GM19324 (cell line): Measurements from ENCODE around the gene ALDH18A1.

Experiments used
- ATAC-seq: cut with Tn5 transposase; IDR thresholded peaks from one replicate; pipeline ENCODE4 v1.9.1; 2021; ENCODE audit warnings: mild to moderate bottlenecking, moderate library complexity; ENCODE audit not compliant: unreplicated experiment, low FRiP score

The ALDH18A1 gene

DNA sequence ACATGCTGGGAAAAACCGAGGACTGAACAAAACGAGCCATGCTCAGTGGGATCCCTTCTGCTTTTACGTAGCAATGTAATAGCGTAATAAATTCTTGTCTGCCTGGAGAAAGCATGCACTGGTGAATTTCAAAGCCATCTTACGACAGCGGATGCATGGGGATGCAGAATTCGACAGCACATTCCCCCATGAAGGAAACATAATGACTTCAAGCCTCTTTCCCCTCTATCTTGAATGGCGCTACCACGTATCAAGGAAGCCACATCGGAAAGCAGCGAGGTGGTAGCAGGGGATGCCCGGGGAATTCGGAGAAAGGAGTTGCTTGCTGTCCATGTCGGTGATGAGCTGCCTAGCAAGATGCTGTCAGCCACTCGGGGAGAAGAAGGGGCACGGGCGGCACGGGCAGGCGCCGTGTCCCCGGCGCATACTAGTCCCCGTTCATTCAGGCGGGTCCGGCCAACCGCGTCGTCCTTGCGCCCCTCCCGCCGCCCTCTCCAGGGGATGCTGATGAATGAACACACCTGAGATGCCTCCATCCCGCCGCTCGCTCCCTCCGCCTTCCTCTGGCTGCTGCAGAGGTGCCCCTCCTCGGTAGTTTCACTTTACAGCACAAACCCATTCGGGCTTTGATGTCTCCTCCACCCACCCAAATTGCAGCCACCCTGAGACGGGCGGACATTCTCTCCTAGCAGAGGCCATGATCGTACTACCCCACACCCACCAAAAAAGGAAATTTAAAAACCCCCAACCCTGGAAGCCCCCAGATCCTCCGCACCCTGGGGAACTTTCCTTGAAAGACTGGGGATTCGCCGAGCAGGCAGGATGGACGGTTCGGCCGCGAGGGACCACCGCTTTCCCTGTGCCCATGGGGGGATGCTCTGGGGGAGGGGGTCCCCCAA, 96.0 kb downstream of the ALDH18A1 start:
- ATAC-seq, result peak; percentile 10

GRCh38 chr10:95559896-95560277, 96.6 kb downstream of the ALDH18A1 start:
- no peak for ATAC-seq

GRCh38 chr10:95559471-95559870, 97.0 kb downstream of the ALDH18A1 start:
- no peak for ATAC-seq

GRCh38 chr10:95558593-95559320, 97.8 kb downstream of the ALDH18A1 start:
- no peak for ATAC-seq

DNA sequence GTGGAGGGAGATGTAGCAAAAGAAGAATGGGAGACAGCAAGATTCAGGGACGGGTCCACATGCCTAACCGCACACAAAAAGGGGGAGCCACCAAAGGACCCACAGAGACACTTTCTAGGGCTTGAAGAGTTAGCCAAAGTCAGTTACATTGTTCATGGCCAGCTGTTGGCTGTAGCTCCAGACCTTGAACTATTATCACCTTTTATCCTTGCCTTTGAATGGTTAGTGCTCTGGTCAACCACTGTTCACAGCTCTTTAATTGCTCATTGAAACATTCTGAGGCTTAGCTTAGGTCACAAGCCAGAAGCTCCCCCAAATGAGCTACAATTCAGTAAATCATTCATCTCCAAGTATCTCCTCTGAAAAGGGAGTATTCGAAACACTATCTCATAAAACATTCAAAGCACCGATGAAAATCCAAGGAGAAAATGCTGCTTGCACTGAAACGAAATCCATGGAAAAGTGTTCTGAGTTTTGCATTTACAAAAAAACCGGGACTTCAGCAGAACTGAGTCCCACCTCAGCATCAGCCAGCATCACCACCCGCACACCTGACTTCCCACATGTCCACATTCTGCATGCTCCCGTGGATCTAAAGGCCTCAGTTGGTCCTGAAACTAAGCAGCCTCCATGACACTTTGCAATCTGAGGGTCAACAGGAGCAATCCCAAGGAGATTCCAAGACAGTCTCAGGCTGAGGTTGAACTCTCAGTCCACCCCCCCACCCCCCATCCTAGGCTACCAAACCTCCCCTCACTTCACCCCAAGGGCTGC, 99.3 kb downstream of the ALDH18A1 start:
- no peak for ATAC-seq
